Measurements from ENCODE around the gene SMAD7.

DNA sequence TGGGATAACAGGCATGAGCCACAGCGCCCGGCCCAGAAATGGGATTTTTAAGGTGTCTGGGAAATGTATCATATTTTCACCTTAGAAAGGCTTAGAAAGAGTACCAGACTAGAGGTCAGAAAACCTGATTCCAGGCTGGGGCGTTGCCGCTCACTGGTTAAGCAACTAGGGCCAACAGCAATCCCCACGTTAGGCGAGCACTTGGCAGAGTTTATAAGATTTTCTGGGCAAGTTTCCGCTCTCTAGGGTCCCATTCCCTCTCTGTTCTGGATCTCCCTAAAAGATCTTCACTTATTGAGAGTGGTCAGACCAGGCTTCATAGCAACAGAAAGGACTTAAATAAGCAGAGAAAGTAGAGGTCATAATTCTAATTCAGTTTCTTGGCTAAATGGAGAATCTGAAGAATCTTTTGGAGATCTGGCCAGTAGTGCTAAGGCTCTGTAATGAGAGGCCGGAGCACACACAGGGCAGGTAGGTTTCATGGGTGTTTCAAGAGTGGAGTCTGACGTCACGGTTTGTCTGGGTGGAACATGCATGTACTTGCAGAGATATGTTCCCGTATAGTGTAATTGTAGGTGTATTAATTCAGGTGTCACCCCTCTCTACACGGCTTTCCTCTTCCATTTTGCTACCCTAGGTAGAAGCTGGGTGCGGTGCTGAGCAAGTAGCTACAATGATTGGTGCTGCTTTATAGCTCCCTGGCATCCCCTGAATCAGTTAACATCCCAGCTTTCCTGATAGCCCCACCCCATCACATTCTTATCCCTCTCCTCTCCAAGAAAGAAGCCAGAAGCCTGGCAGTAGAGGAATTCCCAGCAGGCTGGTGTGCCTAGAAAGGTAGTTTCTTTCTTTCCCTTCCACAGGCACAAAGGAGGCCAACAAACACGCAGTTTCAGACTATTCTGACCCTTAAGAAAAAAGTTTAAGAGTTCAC lies 4.4 kb upstream of the SMAD7 start:
- TF ChIP-seq CTCF (IDR thresholded peaks at IDR 0.05) (no peak), POLR2A (IDR thresholded peaks at IDR 0.05) (no peak)

All from vagina (tissue), 2 donors.